SK-N-SH (cell line): Measurements from ENCODE around the gene SFXN3. TPM values are rescaled to one million over a fixed set of nuclear protein-coding genes. Genes with fewer than 3 reads are reported as not detected.
A peak's percentile ranks its signal among the peaks of the same experiment; 100 is the strongest.

Experiments used
- CTCF ChIA-PET: fragments of 300-600, 350-600 bp; formaldehyde crosslinking; extraction: SDS; loops from one replicate; lab custom pipeline; 2021; lab: Yijun Ruan, JAX
- POLR2A ChIA-PET: fragments of 350-600 bp; sonication (Branson Sonifier 250); formaldehyde crosslinking; extraction: SDS; loops from one replicate; lab custom pipeline; 2020; ENCODE audit warnings: antibody characterized with exemption, inconsistent platforms; lab: Yijun Ruan, JAX
- DNase-seq: peaks from one replicate; pipeline ENCODE4 v3.0.0; 2012
- H2AFZ ChIP-seq: fragments of 200-600 bp; sonication (generic); 2 replicates; pipeline ENCODE4 v1.8.1; 2016; ENCODE audit warnings: antibody characterized with exemption, mild to moderate bottlenecking, low read depth
- H3F3A ChIP-seq: fragments of 200-600 bp; sonication (generic); replicated peaks from 2 replicates; pipeline ENCODE3; 2016; ENCODE audit warnings: antibody characterized with exemption, mild to moderate bottlenecking; ENCODE audit not compliant: insufficient read depth
- H3K27ac ChIP-seq, 2 experiments: fragments of 200-500 bp in 1 of 2; fragments of 200-600 bp in 1 of 2; sonication (Bioruptor generic) in 1 of 2; sonication (generic), shearing (Covaris generic) in 1 of 2; 2 replicates each; pipeline versions ENCODE4 v1.5.1 to v1.6.1; 2014 to 2016; ENCODE audit warnings: low read depth in 2 of 2, inconsistent platforms in 1 of 2, low read length in 1 of 2, mild to moderate bottlenecking in 1 of 2, mixed read lengths in 1 of 2
- H3K27me3 ChIP-seq: fragments of 200-600 bp; sonication (generic), shearing (Covaris generic); 2 replicates; pipeline ENCODE4 v1.6.1; 2016; ENCODE audit warnings: mixed run types; ENCODE audit not compliant: insufficient read depth
- H3K36me3 ChIP-seq, 2 experiments: fragments of 200-500 bp in 1 of 2; fragments of 200-600 bp in 1 of 2; sonication (Bioruptor generic) in 1 of 2; sonication (generic) in 1 of 2; replicated peaks in 1 of 2; 2 replicates each; pipeline versions ENCODE3 to v1.5.1; 2014 to 2016; ENCODE audit warnings: low read length in 1 of 2, mild to moderate bottlenecking in 1 of 2; ENCODE audit not compliant: insufficient read depth in 2 of 2, control insufficient read depth in 1 of 2
- H3K4me1 ChIP-seq, 2 experiments: fragments of 200-500 bp in 1 of 2; fragments of 200-600 bp in 1 of 2; sonication (Bioruptor generic) in 1 of 2; sonication (generic), shearing (Covaris generic) in 1 of 2; 2 replicates each; pipeline versions ENCODE4 v1.5.1 to v1.6.1; 2014 to 2016; ENCODE audit warnings: low read depth in 1 of 2, low read length in 1 of 2, mixed run types in 1 of 2; ENCODE audit not compliant: insufficient read depth in 2 of 2, control insufficient read depth in 1 of 2
- H3K4me2 ChIP-seq: fragments of 200-600 bp; sonication (generic), shearing (Covaris generic); 2 replicates; pipeline ENCODE4 v1.6.1; 2017; ENCODE audit warnings: mixed run types
- H3K4me3 ChIP-seq, 2 experiments: fragments of 200-500 bp in 1 of 2; fragments of 200-600 bp in 1 of 2; sonication (Bioruptor generic) in 1 of 2; sonication (generic), shearing (Covaris generic) in 1 of 2; 2 replicates each; pipeline versions ENCODE4 v1.5.1 to v1.8.1; 2014 to 2016; ENCODE audit warnings: low read depth in 2 of 2, inconsistent platforms in 1 of 2, low read length in 1 of 2, mild to moderate bottlenecking in 1 of 2, mixed read lengths in 1 of 2, moderate library complexity in 1 of 2
- H3K79me2 ChIP-seq: fragments of 200-600 bp; sonication (generic); 2 replicates; pipeline ENCODE4 v1.8.1; 2017; ENCODE audit warnings: mild to moderate bottlenecking; ENCODE audit not compliant: insufficient read depth
- H3K9ac ChIP-seq: fragments of 200-600 bp; sonication (generic); 2 replicates; pipeline ENCODE4 v1.6.1; 2017; ENCODE audit warnings: mixed run types
- H3K9me2 ChIP-seq: fragments of 200-600 bp; sonication (generic); 2 replicates; pipeline ENCODE4 v1.6.1; 2017; ENCODE audit warnings: mixed run types
- H3K9me3 ChIP-seq: fragments of 200-600 bp; sonication (generic); 2 replicates; pipeline ENCODE4 v1.6.1; 2017; ENCODE audit warnings: mixed run types, mild to moderate bottlenecking, moderate library complexity
- H4K20me1 ChIP-seq: fragments of 200-600 bp; sonication (generic); 2 replicates; pipeline ENCODE4 v1.6.1; 2017; ENCODE audit warnings: mild to moderate bottlenecking, mixed run types; ENCODE audit not compliant: insufficient read depth
- CTCF ChIP-seq: fragments of 200-600 bp; sonication (generic); IDR thresholded peaks from 2 replicates; pipeline ENCODE4 v1.6.1; 2017; ENCODE audit warnings: antibody characterized with exemption, mild to moderate bottlenecking, moderate library complexity
- FOSL2 ChIP-seq: IDR thresholded peaks from 2 replicates; pipeline ENCODE4 v1.4.0; 2012; ENCODE audit warnings: low read depth, mild to moderate bottlenecking, moderate library complexity, borderline replicate concordance
- GABPA ChIP-seq: IDR thresholded peaks from 2 replicates; pipeline ENCODE4 v1.4.0; 2012; ENCODE audit warnings: low read depth, mild to moderate bottlenecking
- JUND ChIP-seq: IDR thresholded peaks from 2 replicates; pipeline ENCODE4 v1.4.0; 2012
- MAX ChIP-seq: IDR thresholded peaks from 2 replicates; pipeline ENCODE4 v1.4.0; 2012; ENCODE audit warnings: low read depth
- NFIC ChIP-seq: IDR thresholded peaks from 2 replicates; pipeline ENCODE4 v1.4.0; 2012; ENCODE audit warnings: borderline replicate concordance
- PBX3 ChIP-seq: IDR thresholded peaks from 2 replicates; pipeline ENCODE4; 2012
- SMC3 ChIP-seq: IDR thresholded peaks from 2 replicates; pipeline ENCODE4 v1.6.1; 2012; ENCODE audit warnings: low read depth, low read length, improper control_type of control experiment
- TAF1 ChIP-seq: IDR thresholded peaks from 2 replicates; pipeline ENCODE4 v1.6.1; 2012; ENCODE audit warnings: low read depth, mild to moderate bottlenecking, low read length, moderate library complexity, borderline replicate concordance
- TCF12 ChIP-seq: IDR thresholded peaks from 2 replicates; pipeline ENCODE4 v1.4.0; 2012
- USF2 ChIP-seq: fragments of 150-350 bp; IDR thresholded peaks from 2 replicates; pipeline ENCODE4 v1.6.1; 2017; ENCODE audit warnings: antibody characterized with exemption, low read length, low read depth, borderline replicate concordance
- ZBTB33 ChIP-seq: IDR thresholded peaks from 2 replicates; pipeline ENCODE4 v1.4.0; 2012; ENCODE audit warnings: low read depth, borderline replicate concordance
- WGBS: methylation state at CpG from one replicate; pipeline ENCODE4 v1.1.6; 2017; ENCODE audit warnings: low lambda C conversion rate; 5-methylcytosine and 5-hydroxymethylcytosine counted together
- polyA plus RNA-seq, 3 experiments: library from polyadenylated mRNA; depleted of rRNA; stranded (reverse); fragments of >200 nt; gene quantifications; 2 replicates each; pipeline ENCODE4 v1.2.3, GENCODE V29; 2012

The SFXN3 gene
- polyA plus RNA-seq, 1 of the 3 experiments (the other 2 are of a cell fraction) = 142 TPM

GRCh38 chr10:101052285-101052684, 21.3 kb downstream of the SFXN3 start:
- Histone ChIP-seq H3K79me2 (peaks cover 41% of the 10 kb centered on the region), H3K9me2 (no peaks in the 10 kb centered on the region), H3K4me1 (peaks cover 4 to 5% of the 10 kb centered on the region in 2 experiments; a peak in 1 of 4 replicates), H3K27ac (peak overlapping the region in 1 of 2 experiments; percentile 62; a peak in 2 of 4 replicates), H2AFZ (peak overlapping the region; percentile 50; the same call in 1 of the 2 replicates), H3K36me3 (no peaks in the 10 kb centered on the region), H3K9me3 (no peaks in the 10 kb centered on the region), H3K4me2 (peak overlapping the region; percentile 26), H4K20me1 (no peaks in the 10 kb centered on the region)
- CTCF ChIA-PET = interaction anchor here (1.0 to 7.5 kb wide), 15 partner anchors 9 to 490 kb away, joined by 3 to 70 read pairs (median 12); partner anchors contain the start of genes KAZALD1, PDZD7 and SFXN3
- WGBS = 25% methylated on average over 3 of the region's 3 CpGs
- DNase-seq = no peak
- TF ChIP-seq MAX = peak; percentile 68; the same call in 1 of the 2 replicates
- peak; percentile 69 for TF ChIP-seq JUND
- no peak for TF ChIP-seq CTCF
- TF ChIP-seq PBX3 = 0 out of 2 replicates have a peak, but pooled peaks have one; percentile 18
- peak; percentile 63 for TF ChIP-seq NFIC
- peak; percentile 50; the same call in 1 of the 2 replicates for TF ChIP-seq TCF12
- no peak for TF ChIP-seq ZBTB33
- TF ChIP-seq GABPA = no peak
- TF ChIP-seq FOSL2 = peak; percentile 90
- no peak for TF ChIP-seq USF2
- no peak for TF ChIP-seq TAF1
- TF ChIP-seq SMC3 = no peak
- TF ChIP-seq, all 33 proteins: peak for 6
- Histone ChIP-seq H3F3A (peaks cover 11% of the 10 kb centered on the region), H3K27me3 (no peaks in the 10 kb centered on the region), H3K4me3 (no peak overlapping the region), H3K9ac (peak overlapping the region; percentile 30; the same call in 1 of the 2 replicates)
- POLR2A ChIA-PET = interaction anchor here (1.8 kb wide), 1 partner anchor 9 kb away, joined by 8 read pairs; no protein-coding TSS in a partner anchor
